ENCODE data around the gene GPC3. TPM values are rescaled to one million over a fixed set of nuclear protein-coding genes. Genes with fewer than 3 reads are reported as not detected.

GPC3 gene
- total and polyA plus RNA-seq, 2 of the 4 experiments (the other 2 are of a cell fraction) = not detected

DNA sequence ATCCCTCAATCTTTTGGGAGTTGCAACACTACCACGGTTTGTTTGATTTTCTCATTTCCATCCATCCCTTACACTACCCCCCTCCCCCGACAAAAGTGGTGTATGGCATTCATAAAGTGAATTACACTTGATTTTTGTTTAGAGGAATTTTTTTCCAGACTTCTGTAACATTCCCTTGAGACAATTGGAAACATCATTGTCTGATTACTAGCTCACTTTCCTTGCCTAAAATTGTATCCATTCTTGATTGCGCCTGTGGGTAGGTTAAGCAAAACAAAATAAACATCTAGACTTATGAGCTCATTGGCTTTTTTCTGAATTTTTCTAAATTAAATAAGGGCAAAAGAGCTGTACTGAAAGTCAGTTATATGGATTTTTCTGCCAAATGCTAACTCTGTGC lies 3.5 kb downstream of the GPC3 start:
- dilution Hi-C loops (cut with HindIII; ENCODE audit: low sequenced_read_pairs, unreplicated experiment) = no loop called here
- H4K8ac ChIP-seq (ENCODE audit: low read depth in 2 of 2, low read length in 2 of 2) = no peak overlapping the region

More for the DNA sequence above, 3.5 kb downstream of the GPC3 start:
- in situ Hi-C loops (cut with MboI; ENCODE audit: low sequenced_read_pairs) (no loop called here), intact Hi-C loops (cut with micrococcal nuclease) (no loop called here)
- H3K27me3 ChIP-seq (ENCODE audit: control insufficient read depth, insufficient read depth, low read length) = peaks cover 6% of the 10 kb centered on the region; the same call in 1 of the 2 replicates
- no peak overlapping the region for H4K91ac ChIP-seq (ENCODE audit: insufficient read depth, low read depth, low read length)
- CTCF ChIA-PET = interaction anchor here (1.8 kb wide), 1 partner anchor 10 kb away, joined by 3 read pairs; no protein-coding TSS in a partner anchor
- no peak overlapping the region for H3K4me2 ChIP-seq (ENCODE audit: low read depth, low read length)
- no peak for DNase-seq
- no peak overlapping the region for H3K27ac ChIP-seq (ENCODE audit: insufficient read depth, low read length)
- no peak overlapping the region for H3K56ac ChIP-seq (ENCODE audit: extremely low read depth, insufficient read depth, low read length)
- no peak overlapping the region for H4K5ac ChIP-seq (ENCODE audit: low read depth, low read length)
- no peaks in the 10 kb centered on the region for H3K79me1 ChIP-seq (ENCODE audit: low read depth in 1 of 2, low read length in 2 of 2)
- no peak overlapping the region for H3K9ac ChIP-seq (ENCODE audit: low read depth, low read length)
- no peak overlapping the region for H2AFZ ChIP-seq (replicated peaks; ENCODE audit: low read length, poor library complexity)
- no peak overlapping the region for H3K18ac ChIP-seq (ENCODE audit: low read depth, low read length)
- peaks cover 3% of the 10 kb centered on the region; the same call in 1 of the 2 replicates for H3K9me3 ChIP-seq (ENCODE audit: control insufficient read depth, insufficient read depth, low read length)
- no peak overlapping the region for H2AK9ac ChIP-seq (replicated peaks; ENCODE audit: low read depth, low read length, poor library complexity)
- POLR2A ChIA-PET (ENCODE audit: unreplicated experiment) = no interaction called here
- H2BK120ac ChIP-seq (ENCODE audit: low read depth, low read length) = no peak overlapping the region
- TF ChIP-seq, protein P1, sequence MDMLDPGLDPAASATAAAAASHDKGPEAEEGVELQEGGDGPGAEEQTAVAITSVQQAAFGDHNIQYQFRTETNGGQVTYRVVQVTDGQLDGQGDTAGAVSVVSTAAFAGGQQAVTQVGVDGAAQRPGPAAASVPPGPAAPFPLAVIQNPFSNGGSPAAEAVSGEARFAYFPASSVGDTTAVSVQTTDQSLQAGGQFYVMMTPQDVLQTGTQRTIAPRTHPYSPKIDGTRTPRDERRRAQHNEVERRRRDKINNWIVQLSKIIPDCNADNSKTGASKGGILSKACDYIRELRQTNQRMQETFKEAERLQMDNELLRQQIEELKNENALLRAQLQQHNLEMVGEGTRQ (IDR thresholded peaks at IDR 0.05; ENCODE audit: low read depth, low read length) = no peak
- TF ChIP-seq, protein P2, sequence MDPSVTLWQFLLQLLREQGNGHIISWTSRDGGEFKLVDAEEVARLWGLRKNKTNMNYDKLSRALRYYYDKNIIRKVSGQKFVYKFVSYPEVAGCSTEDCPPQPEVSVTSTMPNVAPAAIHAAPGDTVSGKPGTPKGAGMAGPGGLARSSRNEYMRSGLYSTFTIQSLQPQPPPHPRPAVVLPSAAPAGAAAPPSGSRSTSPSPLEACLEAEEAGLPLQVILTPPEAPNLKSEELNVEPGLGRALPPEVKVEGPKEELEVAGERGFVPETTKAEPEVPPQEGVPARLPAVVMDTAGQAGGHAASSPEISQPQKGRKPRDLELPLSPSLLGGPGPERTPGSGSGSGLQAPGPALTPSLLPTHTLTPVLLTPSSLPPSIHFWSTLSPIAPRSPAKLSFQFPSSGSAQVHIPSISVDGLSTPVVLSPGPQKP (IDR thresholded peaks at IDR 0.05; ENCODE audit: borderline replicate concordance, low read depth, low read length) = no peak
- TF ChIP-seq SMC3 (IDR thresholded peaks at IDR 0.05; ENCODE audit: low read depth, low read length) = no peak
- no peak for TF ChIP-seq CEBPB (IDR thresholded peaks at IDR 0.05; ENCODE audit: low read depth, low read length)
- TF ChIP-seq RCOR1 (IDR thresholded peaks at IDR 0.05; ENCODE audit: insufficient replicate concordance, low read length) = no peak
- no peak for TF ChIP-seq NFE2L2 (IDR thresholded peaks at IDR 0.05; ENCODE audit: low read depth, low read length)
- TF ChIP-seq BHLHE40 (IDR thresholded peaks at IDR 0.05; ENCODE audit: low read depth, low read length) = no peak
- TF ChIP-seq CHD1 (IDR thresholded peaks at IDR 0.05; ENCODE audit: low read depth, low read length) = no peak
- no peak for TF ChIP-seq POLR2A (IDR thresholded peaks at IDR 0.05; ENCODE audit: low read depth, low read length)
- no peak for TF ChIP-seq MAZ (IDR thresholded peaks at IDR 0.05; ENCODE audit: borderline replicate concordance, low read depth, low read length)
- TF ChIP-seq MAFK (IDR thresholded peaks at IDR 0.05; ENCODE audit: low read depth, low read length) = no peak
- no peak for TF ChIP-seq FOS (IDR thresholded peaks at IDR 0.05; ENCODE audit: low read depth, low read length)
- TF ChIP-seq MXI1 (IDR thresholded peaks at IDR 0.05; ENCODE audit: borderline replicate concordance, low read depth, low read length) = no peak
- TF ChIP-seq RAD21 (IDR thresholded peaks at IDR 0.05; ENCODE audit: low read length) = no peak
- TF ChIP-seq, protein P3, sequence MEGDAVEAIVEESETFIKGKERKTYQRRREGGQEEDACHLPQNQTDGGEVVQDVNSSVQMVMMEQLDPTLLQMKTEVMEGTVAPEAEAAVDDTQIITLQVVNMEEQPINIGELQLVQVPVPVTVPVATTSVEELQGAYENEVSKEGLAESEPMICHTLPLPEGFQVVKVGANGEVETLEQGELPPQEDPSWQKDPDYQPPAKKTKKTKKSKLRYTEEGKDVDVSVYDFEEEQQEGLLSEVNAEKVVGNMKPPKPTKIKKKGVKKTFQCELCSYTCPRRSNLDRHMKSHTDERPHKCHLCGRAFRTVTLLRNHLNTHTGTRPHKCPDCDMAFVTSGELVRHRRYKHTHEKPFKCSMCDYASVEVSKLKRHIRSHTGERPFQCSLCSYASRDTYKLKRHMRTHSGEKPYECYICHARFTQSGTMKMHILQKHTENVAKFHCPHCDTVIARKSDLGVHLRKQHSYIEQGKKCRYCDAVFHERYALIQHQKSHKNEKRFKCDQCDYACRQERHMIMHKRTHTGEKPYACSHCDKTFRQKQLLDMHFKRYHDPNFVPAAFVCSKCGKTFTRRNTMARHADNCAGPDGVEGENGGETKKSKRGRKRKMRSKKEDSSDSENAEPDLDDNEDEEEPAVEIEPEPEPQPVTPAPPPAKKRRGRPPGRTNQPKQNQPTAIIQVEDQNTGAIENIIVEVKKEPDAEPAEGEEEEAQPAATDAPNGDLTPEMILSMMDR (conservative IDR thresholded peaks at IDR 0.05; ENCODE audit: low read depth, low read length) = no peak
- TF ChIP-seq RFX5 (IDR thresholded peaks at IDR 0.05; ENCODE audit: low read depth, low read length) = no peak
- H2BK20ac ChIP-seq (ENCODE audit: low read depth, low read length) = no peak overlapping the region
- no peaks in the 10 kb centered on the region for H3K4me1 ChIP-seq (ENCODE audit: control insufficient read depth, insufficient read depth, low read length)
- H4K20me1 ChIP-seq (ENCODE audit: insufficient read depth, low read length) = no peaks in the 10 kb centered on the region
- no peak overlapping the region for H2BK5ac ChIP-seq (ENCODE audit: low read depth, low read length, poor library complexity, severe bottlenecking)
- no CpG with 5 or more reads among the region's 3 CpGs for WGBS, 2 experiments (ENCODE audit: extremely low coverage in 2 of 2, insufficient read length in 1 of 2)
- ATAC-seq (ENCODE audit: low read depth) = no peak
- H2AK5ac ChIP-seq (ENCODE audit: low read depth, low read length) = no peak overlapping the region
- H3K9me1 ChIP-seq (ENCODE audit: insufficient read depth, low read length) = no peaks in the 10 kb centered on the region
- no peaks in the 10 kb centered on the region for H3K36me3 ChIP-seq (ENCODE audit: control insufficient read depth, insufficient read depth, low read length)
- no peak overlapping the region for H3K23ac ChIP-seq (ENCODE audit: low read depth, low read length)
- no peak overlapping the region for H3K4ac ChIP-seq (ENCODE audit: low read depth, low read length)
- H3K4me3 ChIP-seq (ENCODE audit: insufficient read depth, low read depth, low read length) = no peak overlapping the region
- no TSS peak for BruUV-seq (replicated peaks)
- no peak overlapping the region for H2BK15ac ChIP-seq (ENCODE audit: low read depth, low read length)
- no peak overlapping the region for H3K14ac ChIP-seq (replicated peaks; ENCODE audit: low read depth, low read length)

Measured in IMR-90 (cell line).